Right lobe of liver (tissue), 6 donors: ENCODE results near the gene RASGRP2. TPM values are rescaled to one million over a fixed set of nuclear protein-coding genes. Genes with fewer than 3 reads are reported as not detected.

Experiments
- ATAC-seq, 4 donors: fragments of 200-7000 bp; cut with Tn5 transposase; one replicate each; pipeline ENCODE4 v1.9.1; 2020; ENCODE audit warnings: mild to moderate bottlenecking in 4 of 4, moderate library complexity in 4 of 4
- DNase-seq, 3 donors: peaks; one replicate each; pipeline ENCODE4 v3.0.0-alpha.2; 2020
- H3K27ac ChIP-seq, 3 donors: fragments of 200-600 bp; one replicate each; pipeline ENCODE4 v1.8.0; 2022
- H3K27me3 ChIP-seq, 2 donors: fragments of 200-600 bp; one replicate each; pipeline ENCODE4 v1.8.0; 2022
- H3K36me3 ChIP-seq, 4 donors: fragments of 200-600 bp; sonication (generic) in 1 of 4; one replicate each; pipeline versions ENCODE4 v1.5.1 to v1.8.0; 2017 to 2022; ENCODE audit warnings: control low read depth in 1 of 4
- H3K4me1 ChIP-seq, 4 donors: fragments of 200-600 bp; sonication (generic) in 1 of 4; one replicate each; pipeline versions ENCODE4 v1.5.1 to v1.8.0; 2017 to 2022; ENCODE audit warnings: control low read depth in 1 of 4
- H3K4me3 ChIP-seq, 3 donors: fragments of 200-600 bp; one replicate each; pipeline ENCODE4 v1.8.0; 2022
- H3K9me3 ChIP-seq, 4 donors: fragments of 200-600 bp; sonication (generic) in 1 of 4; one replicate each; pipeline versions ENCODE4 v1.5.1 to v1.8.0; 2017 to 2022; ENCODE audit warnings: control low read depth in 1 of 4
- POLR2A ChIP-seq: fragments of 450-650 bp; IDR thresholded peaks from one replicate; pipeline ENCODE4 v1.6.1; 2017; ENCODE audit warnings: antibody characterized with exemption, mild to moderate bottlenecking
- WGBS: methylation state at CpG from one replicate; pipeline ENCODE4 v1.1.6; 2018; ENCODE audit warnings: low coverage, low lambda C conversion rate; ENCODE audit not compliant: insufficient coverage; ENCODE audit errors: missing lambda C conversion rate; 5-methylcytosine and 5-hydroxymethylcytosine counted together
- intact Hi-C, 2 donors: fragments of 100-400 bp; cut with DNase I; formaldehyde crosslinking; loops; one replicate each; pipeline versions ENCODE4 v1.11.2 to v1.14.1; 2022
- total RNA-seq, 6 experiments: library from RNA; depleted of rRNA in 2 of 6; stranded (reverse); fragments of >200 nt in 2 of 6; fragmentation: NEBNext Ultra II Directional in 3 of 6; extraction: Animal tissue kit (Norgen Biotek cat#: 25700) in 3 of 6; gene quantifications; one replicate each; pipeline versions ENCODE4 v1.1.0 to v1.2.4, GENCODE V29; 2016 to 2023
- TF ChIP-seq, protein P1 (sequence below), 4 donors: fragments of 200-600 bp in 3 of 4; fragments of 450-650 bp in 1 of 4; IDR thresholded peaks; one replicate each; pipeline versions ENCODE4 v1.5.1 to v1.8.0; 2016 to 2022; ENCODE audit warnings: antibody characterized with exemption in 4 of 4, mild to moderate bottlenecking in 2 of 4
- donor health status: DM: no; HTN: yes; CAD: no.
- donor health status: DM: no; HTN: no; CAD: no.
- donor health status: DM: no; HTN: no; CAD: no.
- donor health status: DM: no; HTN: yes; CAD: no.
- donor health status: DM: no; HTN: yes; CAD: no.

Gene RASGRP2
- total RNA-seq, 6 experiments from 2014 or later: 1.6 to 8.1 (median 3.2) TPM

DNA sequence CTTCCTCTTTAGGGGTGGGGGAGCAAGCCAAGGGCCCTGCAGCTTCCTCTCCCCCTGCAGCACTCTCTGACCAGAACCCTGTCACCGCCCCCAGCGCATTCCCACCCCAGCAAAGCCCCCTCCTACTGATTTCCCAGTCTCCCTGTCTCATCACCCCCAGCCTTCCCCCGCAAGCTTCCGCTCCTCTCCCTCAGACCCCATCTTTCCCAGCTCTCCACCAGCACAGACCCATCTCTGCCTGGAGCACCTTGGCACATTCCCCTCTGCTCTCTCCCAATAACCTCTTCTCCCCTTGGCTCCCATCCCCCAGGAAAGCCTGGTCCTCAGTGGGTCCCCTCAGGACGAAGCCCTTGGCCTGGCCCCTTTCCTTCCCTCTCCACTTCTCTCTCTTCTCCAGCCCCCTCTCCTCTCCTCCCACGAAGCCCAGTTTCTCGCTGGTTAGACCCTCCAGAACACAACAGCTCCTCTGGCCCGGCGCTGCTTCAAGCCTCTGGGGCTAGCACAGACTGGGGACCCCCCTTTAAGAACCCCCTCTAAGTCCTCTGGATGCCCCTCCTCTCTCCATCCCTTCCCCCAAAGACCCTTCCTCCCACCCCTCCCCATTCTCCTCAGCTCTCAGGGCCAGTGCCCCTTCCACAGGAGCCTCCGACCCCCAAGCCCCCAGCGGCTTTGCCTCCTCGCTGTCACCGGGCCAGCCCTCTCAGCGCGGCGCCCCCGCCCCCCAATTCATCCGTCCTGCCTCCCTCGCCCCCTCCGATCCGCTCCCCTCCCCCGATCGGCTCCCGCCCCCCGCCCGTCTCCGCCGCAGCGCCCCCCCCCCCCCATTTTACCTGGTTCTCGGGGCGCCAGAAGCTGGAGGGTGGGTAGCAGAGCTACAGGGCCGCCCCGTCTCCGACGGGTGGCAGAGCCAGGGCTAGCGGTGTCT, 21.5 kb downstream of the RASGRP2 start:
- WGBS: 14% methylated on average over 17 of the region's 36 CpGs
- no peak for TF ChIP-seq POLR2A
- TF ChIP-seq, protein P1, sequence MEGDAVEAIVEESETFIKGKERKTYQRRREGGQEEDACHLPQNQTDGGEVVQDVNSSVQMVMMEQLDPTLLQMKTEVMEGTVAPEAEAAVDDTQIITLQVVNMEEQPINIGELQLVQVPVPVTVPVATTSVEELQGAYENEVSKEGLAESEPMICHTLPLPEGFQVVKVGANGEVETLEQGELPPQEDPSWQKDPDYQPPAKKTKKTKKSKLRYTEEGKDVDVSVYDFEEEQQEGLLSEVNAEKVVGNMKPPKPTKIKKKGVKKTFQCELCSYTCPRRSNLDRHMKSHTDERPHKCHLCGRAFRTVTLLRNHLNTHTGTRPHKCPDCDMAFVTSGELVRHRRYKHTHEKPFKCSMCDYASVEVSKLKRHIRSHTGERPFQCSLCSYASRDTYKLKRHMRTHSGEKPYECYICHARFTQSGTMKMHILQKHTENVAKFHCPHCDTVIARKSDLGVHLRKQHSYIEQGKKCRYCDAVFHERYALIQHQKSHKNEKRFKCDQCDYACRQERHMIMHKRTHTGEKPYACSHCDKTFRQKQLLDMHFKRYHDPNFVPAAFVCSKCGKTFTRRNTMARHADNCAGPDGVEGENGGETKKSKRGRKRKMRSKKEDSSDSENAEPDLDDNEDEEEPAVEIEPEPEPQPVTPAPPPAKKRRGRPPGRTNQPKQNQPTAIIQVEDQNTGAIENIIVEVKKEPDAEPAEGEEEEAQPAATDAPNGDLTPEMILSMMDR (IDR thresholded peaks at IDR 0.05): no peak
- H3K4me3 ChIP-seq: no peak overlapping the region
- DNase-seq: no peak
- intact Hi-C loops: no loop called here
- H3K4me1 ChIP-seq: peaks cover 0 to 33% (median 11%) of the 10 kb centered on the region in 4 donors
- no peaks in the 10 kb centered on the region for H3K9me3 ChIP-seq
- no peaks in the 10 kb centered on the region for H3K36me3 ChIP-seq
- no peak overlapping the region for H3K27ac ChIP-seq
- no peaks in the 10 kb centered on the region for H3K27me3 ChIP-seq
- ATAC-seq: no peak

DNA sequence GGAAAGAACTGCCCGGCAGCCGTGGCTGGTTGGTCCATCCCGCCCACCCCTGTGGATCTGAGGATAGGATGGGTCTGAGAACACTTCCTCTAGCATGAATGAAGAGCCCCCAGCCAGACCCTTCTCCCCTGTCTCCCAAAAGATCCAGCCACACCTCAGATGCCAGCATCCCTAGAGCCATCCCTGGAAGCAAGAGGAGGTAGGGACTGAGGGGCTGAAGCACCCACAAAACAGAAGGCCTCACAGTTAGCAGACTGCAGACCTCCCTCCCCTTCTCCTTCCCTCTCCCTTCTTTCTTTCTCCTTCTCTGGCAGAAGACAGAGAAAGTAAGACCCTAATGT, 22.6 kb downstream of the RASGRP2 start:
- Histone ChIP-seq H3K27ac (no peak overlapping the region), H3K4me1 (peaks cover 0 to 33% (median 11%) of the 10 kb centered on the region in 4 donors), H3K4me3 (no peak overlapping the region), H3K9me3 (no peaks in the 10 kb centered on the region), H3K36me3 (no peaks in the 10 kb centered on the region), H3K27me3 (no peaks in the 10 kb centered on the region)
- TF ChIP-seq POLR2A: no peak
- TF ChIP-seq, protein P1 (IDR thresholded peaks at IDR 0.05): no peak
- ATAC-seq (no peak), DNase-seq (no peak)
- intact Hi-C loops: no loop called here
- WGBS: no CpG with 5 or more reads among the region's 3 CpGs

DNA sequence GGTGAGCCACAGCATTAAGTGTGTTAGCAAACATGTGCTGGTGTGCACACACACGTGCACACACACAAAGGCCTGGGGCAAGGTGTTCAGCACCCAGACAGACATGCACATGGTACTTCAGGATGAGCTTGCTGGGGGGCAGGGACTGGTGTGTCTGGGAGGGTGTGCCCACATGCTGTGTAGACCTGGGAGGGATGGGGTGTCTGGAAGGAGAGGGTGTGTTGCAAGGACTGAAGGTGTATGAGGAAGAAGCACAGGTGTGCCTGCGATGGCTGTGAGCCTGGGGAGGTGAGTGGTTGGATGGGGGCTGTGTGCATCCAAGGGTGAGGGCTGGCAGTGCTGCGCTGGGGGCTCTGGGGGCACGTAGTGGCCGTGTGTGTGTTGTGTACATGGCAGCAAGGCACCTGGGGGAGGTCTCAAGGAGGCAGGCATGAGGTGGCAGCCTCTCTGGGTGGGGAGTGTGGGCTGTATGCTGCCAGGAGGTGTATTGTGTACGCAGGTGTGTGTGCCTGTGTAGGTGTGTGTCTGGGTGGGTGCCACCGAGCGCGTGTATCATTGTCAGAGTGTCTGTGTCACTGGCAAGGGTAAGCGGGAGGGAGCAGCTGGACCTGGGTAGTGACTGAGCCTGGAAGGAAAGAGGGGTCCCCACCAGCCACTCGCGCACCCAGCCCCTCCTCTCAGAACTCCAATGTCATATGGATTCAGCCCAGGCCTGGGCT, 23.1 kb downstream of the RASGRP2 start:
- H3K36me3 ChIP-seq: no peaks in the 10 kb centered on the region
- H3K9me3 ChIP-seq: no peaks in the 10 kb centered on the region
- intact Hi-C loops: no loop called here
- no peak overlapping the region for H3K27ac ChIP-seq
- no peaks in the 10 kb centered on the region for H3K27me3 ChIP-seq
- DNase-seq: no peak
- TF ChIP-seq POLR2A: no peak
- TF ChIP-seq, protein P1 (IDR thresholded peaks at IDR 0.05): no peak
- 30% methylated on average over 3 of the region's 12 CpGs for WGBS
- H3K4me1 ChIP-seq: peaks cover 0 to 27% (median 8%) of the 10 kb centered on the region in 4 donors
- no peak for ATAC-seq
- no peak overlapping the region for H3K4me3 ChIP-seq

DNA sequence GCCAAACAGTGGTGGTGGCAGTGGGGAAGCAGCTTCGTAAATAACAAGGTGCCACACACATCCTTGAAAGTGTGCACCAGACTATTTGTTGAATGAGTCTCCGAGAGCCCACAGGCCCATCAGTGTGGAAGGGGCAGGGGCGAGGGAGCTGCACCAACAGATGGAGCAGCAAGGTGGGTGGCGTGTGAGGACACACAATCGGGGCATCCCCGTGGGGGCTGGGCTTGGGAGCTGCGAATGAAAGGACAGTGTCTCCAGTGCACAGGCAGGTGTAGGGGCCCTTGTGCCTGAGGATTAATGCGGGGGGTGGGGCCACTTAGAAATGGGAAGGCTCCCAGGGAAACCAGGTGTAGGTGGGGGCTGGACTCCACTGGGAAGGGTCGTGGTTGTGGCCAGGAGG, 23.8 kb downstream of the RASGRP2 start:
- H3K36me3 ChIP-seq: no peaks in the 10 kb centered on the region
- ATAC-seq (no peak), DNase-seq (no peak)
- peaks cover 0 to 21% (median 6%) of the 10 kb centered on the region in 4 donors for H3K4me1 ChIP-seq
- no peak overlapping the region for H3K27ac ChIP-seq
- no peak for TF ChIP-seq POLR2A
- TF ChIP-seq, protein P1 (IDR thresholded peaks at IDR 0.05): no peak
- H3K9me3 ChIP-seq: no peaks in the 10 kb centered on the region
- 61% methylated on average over 9 of the region's 9 CpGs for WGBS
- H3K4me3 ChIP-seq: no peak overlapping the region
- no peaks in the 10 kb centered on the region for H3K27me3 ChIP-seq
- intact Hi-C loops: no loop called here
